Uterus (tissue), 4 donors: Measurements from ENCODE around the gene PPP1R8. TPM values are rescaled to one million over a fixed set of nuclear protein-coding genes. Genes with fewer than 3 reads are reported as not detected.
A peak's percentile ranks its signal among the peaks of the same experiment; 100 is the strongest.

Experiments used
- DNase-seq, 2 donors: peaks; one replicate each; pipeline ENCODE4 v3.0.0-alpha.2; 2019 to 2020
- H3K27ac ChIP-seq, 2 donors: fragments of 200-600 bp; sonication (generic); 1 replicate in 1 of 2; 2 replicates in 1 of 2; pipeline ENCODE4 v1.5.1; 2016 to 2018
- H3K27me3 ChIP-seq, 2 donors: fragments of 200-600 bp; sonication (generic); one replicate each; pipeline ENCODE4 v1.5.1; 2018 to 2019; ENCODE audit warnings: control low read depth in 1 of 2
- H3K36me3 ChIP-seq, 2 donors: fragments of 200-600 bp; sonication (generic); one replicate each; pipeline ENCODE4 v1.5.1; 2019; ENCODE audit warnings: control low read depth in 1 of 2
- H3K4me1 ChIP-seq, 2 donors: fragments of 200-600 bp; sonication (generic); one replicate each; pipeline ENCODE4 v1.5.1; 2018 to 2019; ENCODE audit warnings: control low read depth in 1 of 2
- H3K4me3 ChIP-seq, 2 donors: fragments of 200-600 bp; sonication (generic); 1 replicate in 1 of 2; 2 replicates in 1 of 2; pipeline ENCODE4 v1.5.1; 2018 to 2019; ENCODE audit warnings: mild to moderate bottlenecking in 1 of 2
- H3K9me3 ChIP-seq, 2 donors: fragments of 200-600 bp; sonication (generic); one replicate each; pipeline ENCODE4 v1.5.1; 2019; ENCODE audit warnings: control low read depth in 1 of 2
- CTCF ChIP-seq, 4 experiments: fragments of 200-600 bp in 2 of 4; fragments of 450-650 bp in 2 of 4; sonication (generic) in 2 of 4; IDR thresholded peaks; one replicate each; pipeline ENCODE4 v1.5.1; 2016 to 2019; ENCODE audit warnings: antibody characterized with exemption in 4 of 4, mild to moderate bottlenecking in 2 of 4, moderate library complexity in 1 of 4
- POLR2A ChIP-seq, 2 donors: fragments of 450-650 bp; IDR thresholded peaks; one replicate each; pipeline ENCODE4 v1.6.1; 2016; ENCODE audit warnings: antibody characterized with exemption in 2 of 2, mild to moderate bottlenecking in 1 of 2, moderate library complexity in 1 of 2
- intact Hi-C: fragments of 100-400 bp; cut with DNase I; formaldehyde crosslinking; loops from one replicate; pipeline ENCODE4 v1.15.1; 2023; ENCODE audit warnings: low total_unique reads
- total RNA-seq, 4 donors: library from RNA; depleted of rRNA in 3 of 4; stranded (reverse); fragments of >200 nt in 3 of 4; gene quantifications; one replicate each; pipeline versions ENCODE4 v1.1.0 to v1.2.4, GENCODE V29; 2014 to 2023
- donor health status: DM: yes; HTN: yes; CAD: no.

PPP1R8 gene
- total RNA-seq, 4 donors from 2014 or later: 32.3 to 57.5 (median 43.6) TPM

GRCh38 chr1:27858072-27858948, 27.7 kb downstream of the PPP1R8 start:
- Histone ChIP-seq H3K4me3 (no peak overlapping the region), H3K36me3 (no peaks in the 10 kb centered on the region), H3K27ac (no peak overlapping the region), H3K27me3 (no peaks in the 10 kb centered on the region), H3K4me1 (no peaks in the 10 kb centered on the region), H3K9me3 (no peaks in the 10 kb centered on the region)
- peak; percentile 74 to 80 for DNase-seq
- TF ChIP-seq CTCF (IDR thresholded peaks at IDR 0.05): peak; percentile 82 to 90 (median 86)
- no peak for TF ChIP-seq POLR2A (IDR thresholded peaks at IDR 0.05)
- intact Hi-C loops: no loop called here

- H3K36me3 ChIP-seq: no peaks in the 10 kb centered on the region
- DNase-seq: no peak
- no peak overlapping the region for H3K4me3 ChIP-seq
- H3K27me3 ChIP-seq: no peaks in the 10 kb centered on the region
- TF ChIP-seq POLR2A (IDR thresholded peaks at IDR 0.05) (no peak), CTCF (IDR thresholded peaks at IDR 0.05) (no peak)
- intact Hi-C loops: no loop called here
- H3K9me3 ChIP-seq: no peaks in the 10 kb centered on the region
- H3K4me1 ChIP-seq: no peaks in the 10 kb centered on the region
- H3K27ac ChIP-seq: no peak overlapping the region
Measured at GRCh38 chr1:27858949-27859576, 28.5 kb downstream of the PPP1R8 start.

GRCh38 chr1:27861436-27861835, 30.9 kb downstream of the PPP1R8 start:
- H3K4me1 ChIP-seq: no peaks in the 10 kb centered on the region
- TF ChIP-seq POLR2A (IDR thresholded peaks at IDR 0.05): no peak
- TF ChIP-seq CTCF (IDR thresholded peaks at IDR 0.05): no peak
- no peaks in the 10 kb centered on the region for H3K36me3 ChIP-seq
- H3K27me3 ChIP-seq: no peaks in the 10 kb centered on the region
- intact Hi-C loops: no loop called here
- no peak overlapping the region for H3K27ac ChIP-seq
- no peak overlapping the region for H3K4me3 ChIP-seq
- DNase-seq: no peak
- no peaks in the 10 kb centered on the region for H3K9me3 ChIP-seq

GRCh38 chr1:27862004-27862403, 31.4 kb downstream of the PPP1R8 start:
- no peak overlapping the region for H3K27ac ChIP-seq
- DNase-seq: no peak
- no peak overlapping the region for H3K4me3 ChIP-seq
- H3K4me1 ChIP-seq: no peaks in the 10 kb centered on the region
- intact Hi-C loops: no loop called here
- H3K36me3 ChIP-seq: no peaks in the 10 kb centered on the region
- TF ChIP-seq CTCF (IDR thresholded peaks at IDR 0.05) (no peak), POLR2A (IDR thresholded peaks at IDR 0.05) (no peak)
- H3K9me3 ChIP-seq: no peaks in the 10 kb centered on the region
- H3K27me3 ChIP-seq: no peaks in the 10 kb centered on the region
